HG03442 (cell line): ENCODE measurements around the gene NHS.

Experiments
- ATAC-seq: cut with Tn5 transposase; IDR thresholded peaks from one replicate; pipeline ENCODE4 v1.9.1; 2021; ENCODE audit warnings: mild to moderate bottlenecking, moderate library complexity; ENCODE audit not compliant: unreplicated experiment

The NHS gene

DNA sequence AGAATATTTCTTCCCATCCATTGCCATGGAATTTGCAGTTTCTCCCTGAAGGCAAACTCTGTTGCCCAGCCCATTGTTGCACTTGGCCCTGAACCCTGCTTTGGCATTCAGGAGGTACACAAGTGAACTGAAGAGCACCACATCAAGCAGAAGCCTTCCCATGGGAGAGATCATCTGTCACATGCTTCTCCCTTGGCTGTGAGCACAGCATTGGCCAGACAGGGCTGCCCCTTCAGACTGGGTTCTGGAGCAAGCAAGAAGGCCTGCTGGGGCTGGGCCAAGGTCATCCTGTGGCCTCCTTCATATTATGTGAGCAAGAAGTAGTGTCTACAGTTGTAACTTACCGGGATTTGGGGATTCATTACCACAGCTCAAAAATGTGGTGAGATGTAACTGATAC, 385.0 kb downstream of the NHS start:
- ATAC-seq, result no peak

DNA sequence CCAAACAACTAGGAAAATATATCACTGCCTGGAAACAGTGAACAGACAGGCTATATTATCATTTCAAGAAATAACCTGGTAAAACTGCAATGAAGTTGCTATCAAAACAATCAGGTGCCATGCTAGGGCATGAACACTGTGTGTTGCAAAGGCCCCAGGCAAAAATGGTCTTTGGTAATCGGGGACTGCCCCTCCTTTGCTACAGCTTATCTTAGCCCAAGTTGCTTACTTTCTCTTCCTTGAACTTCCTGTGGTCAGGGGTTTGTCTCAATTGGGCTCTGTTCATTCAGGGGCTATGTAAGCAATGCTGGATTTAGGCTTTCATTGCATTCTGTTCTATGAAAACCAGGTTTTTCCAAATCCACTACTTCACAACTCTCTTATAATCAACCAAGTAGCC, 392.7 kb downstream of the NHS start:
- no peak for ATAC-seq

DNA sequence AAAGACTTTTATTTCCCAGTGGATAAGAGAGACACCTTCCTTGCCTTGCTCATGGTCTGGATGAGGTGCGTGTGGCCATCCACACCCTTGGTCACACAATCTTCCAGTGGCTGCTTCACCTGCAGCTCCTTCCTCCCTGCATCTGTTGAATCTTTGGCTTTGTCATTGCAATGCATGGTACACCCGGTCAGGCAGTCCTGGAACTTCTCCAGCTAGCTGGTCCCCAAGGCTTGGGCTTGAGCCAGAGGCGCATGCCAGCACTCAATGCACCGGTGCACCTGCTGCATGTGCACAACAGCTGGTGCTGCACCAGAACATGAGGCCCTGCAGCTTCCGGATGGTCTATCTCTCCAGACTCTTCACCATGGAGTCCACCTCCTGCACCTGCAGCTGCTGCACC, 394.0 kb downstream of the NHS start:
- no peak for ATAC-seq

DNA sequence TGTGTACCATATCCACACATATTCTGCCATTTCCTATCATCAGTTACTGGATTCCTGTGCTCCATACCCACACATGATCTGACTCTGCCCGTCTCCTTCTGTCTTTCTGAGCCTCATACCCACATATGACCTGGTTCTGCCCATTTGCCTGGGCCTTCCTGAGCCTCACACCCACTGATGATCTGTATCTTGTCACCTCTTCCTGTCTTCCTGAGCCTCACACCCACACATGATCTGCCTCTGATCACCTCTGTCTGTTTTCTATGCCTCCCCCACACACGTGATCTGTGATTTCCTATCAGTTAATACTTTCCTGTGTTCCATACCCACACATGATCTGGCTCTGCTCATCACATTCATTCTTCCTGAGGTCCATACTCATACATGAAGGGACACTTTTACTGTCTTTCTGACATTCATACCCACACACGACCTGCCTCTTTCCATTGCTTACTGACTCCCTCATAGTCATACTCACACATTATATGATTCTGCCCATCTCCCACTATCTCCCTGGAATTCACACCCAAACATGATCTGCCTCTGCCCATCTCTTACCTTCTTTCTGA, 394.8 kb downstream of the NHS start:
- ATAC-seq, result no peak

DNA sequence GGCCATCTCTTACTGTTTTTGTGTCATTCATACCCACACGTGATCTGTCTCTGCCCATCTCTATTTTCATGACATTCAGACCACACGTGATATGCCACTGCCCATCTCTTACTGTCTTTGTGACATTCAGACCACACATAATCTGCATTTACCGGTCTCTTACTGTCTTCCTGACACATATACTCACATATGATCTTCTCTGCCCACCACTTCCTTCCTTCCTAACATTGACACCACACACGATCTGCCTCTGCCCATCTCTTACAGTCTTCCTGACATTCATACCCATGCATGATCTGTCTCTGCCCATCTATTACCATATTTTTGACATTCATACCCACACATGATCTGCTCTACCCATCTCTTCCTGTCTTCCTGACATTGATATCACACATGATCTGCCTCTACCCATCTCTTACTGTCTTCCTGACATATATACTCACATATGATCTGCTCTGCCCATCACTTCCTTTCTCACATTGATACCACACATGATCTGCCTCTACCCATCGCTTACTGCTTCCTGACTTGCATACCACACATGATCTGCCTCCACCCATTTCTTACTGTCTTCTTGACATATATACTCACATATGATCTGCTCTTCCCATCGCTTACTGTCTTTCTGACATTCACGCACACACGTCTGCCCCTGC, 398.3 kb downstream of the NHS start:
- ATAC-seq, result no peak

DNA sequence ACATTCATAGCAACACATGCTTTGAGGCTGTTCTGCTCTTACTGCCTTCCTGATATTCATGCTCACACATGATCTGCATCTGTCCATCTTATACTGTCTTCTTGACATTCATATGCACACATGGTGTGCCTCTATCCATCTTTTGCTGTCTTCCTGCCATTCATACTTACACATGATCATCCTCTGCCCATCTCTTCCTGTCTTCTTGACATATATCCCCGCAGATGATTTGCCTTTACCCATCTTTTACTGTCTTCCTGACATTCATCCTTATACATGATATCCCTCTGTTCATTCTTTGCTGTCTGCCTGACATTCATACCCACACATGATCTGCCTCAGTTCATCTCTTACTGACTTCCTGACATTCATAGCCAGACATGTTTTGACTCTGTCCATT, 399.1 kb downstream of the NHS start:
- no peak for ATAC-seq

DNA sequence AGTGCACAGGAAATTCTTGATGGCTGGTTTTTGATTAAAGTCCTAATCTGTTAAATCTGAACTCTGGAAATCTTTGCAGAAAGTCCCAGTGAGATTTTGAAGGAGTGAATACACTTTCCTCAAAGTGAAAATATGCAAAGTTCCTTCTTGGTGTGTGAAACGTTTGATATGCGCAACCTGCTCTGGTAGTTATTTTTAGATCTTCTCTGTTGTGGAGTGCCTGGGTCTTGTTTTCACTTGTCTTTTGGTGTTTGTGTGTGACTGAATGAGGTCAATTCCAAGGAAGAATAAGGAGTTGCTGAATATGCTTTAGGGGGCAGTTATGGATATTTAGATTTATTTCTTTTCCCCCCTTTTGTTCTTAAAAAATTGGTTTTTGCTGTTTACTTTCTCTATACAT, 404.0 kb downstream of the NHS start:
- no peak for ATAC-seq

DNA sequence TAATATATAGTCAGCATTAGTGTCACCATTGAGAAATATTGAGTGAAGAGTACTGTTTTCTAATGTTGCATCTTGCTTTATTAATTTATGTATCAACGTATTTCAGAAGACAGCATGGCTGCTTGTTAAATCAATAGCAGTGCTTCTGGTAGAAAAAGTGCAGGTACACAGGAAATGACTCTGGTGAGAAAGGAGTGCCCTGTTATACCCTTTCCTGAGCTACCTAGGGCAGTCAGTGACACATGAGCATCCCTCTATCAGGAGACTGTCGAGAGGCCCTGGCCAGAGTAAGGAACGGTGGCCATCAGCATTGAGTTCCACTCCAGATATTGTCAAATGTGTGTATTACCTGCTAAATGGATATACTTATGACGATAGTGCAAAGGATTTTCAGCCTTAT, 404.4 kb downstream of the NHS start:
- ATAC-seq, result no peak
